HCEC 1CT (cell line): ENCODE results near the gene SERPINB12.

Experiments
- DNase-seq: peaks from one replicate; pipeline ENCODE4 v3.0.0-alpha.2; 2017

The SERPINB12 gene

GRCh38 chr18:63552581-63552980, 10.4 kb downstream of the SERPINB12 start:
- DNase-seq, result peak; percentile 9

- peak; percentile 94 for DNase-seq
Observed at GRCh38 chr18:63553081-63553480, 10.9 kb downstream of the SERPINB12 start.

DNA sequence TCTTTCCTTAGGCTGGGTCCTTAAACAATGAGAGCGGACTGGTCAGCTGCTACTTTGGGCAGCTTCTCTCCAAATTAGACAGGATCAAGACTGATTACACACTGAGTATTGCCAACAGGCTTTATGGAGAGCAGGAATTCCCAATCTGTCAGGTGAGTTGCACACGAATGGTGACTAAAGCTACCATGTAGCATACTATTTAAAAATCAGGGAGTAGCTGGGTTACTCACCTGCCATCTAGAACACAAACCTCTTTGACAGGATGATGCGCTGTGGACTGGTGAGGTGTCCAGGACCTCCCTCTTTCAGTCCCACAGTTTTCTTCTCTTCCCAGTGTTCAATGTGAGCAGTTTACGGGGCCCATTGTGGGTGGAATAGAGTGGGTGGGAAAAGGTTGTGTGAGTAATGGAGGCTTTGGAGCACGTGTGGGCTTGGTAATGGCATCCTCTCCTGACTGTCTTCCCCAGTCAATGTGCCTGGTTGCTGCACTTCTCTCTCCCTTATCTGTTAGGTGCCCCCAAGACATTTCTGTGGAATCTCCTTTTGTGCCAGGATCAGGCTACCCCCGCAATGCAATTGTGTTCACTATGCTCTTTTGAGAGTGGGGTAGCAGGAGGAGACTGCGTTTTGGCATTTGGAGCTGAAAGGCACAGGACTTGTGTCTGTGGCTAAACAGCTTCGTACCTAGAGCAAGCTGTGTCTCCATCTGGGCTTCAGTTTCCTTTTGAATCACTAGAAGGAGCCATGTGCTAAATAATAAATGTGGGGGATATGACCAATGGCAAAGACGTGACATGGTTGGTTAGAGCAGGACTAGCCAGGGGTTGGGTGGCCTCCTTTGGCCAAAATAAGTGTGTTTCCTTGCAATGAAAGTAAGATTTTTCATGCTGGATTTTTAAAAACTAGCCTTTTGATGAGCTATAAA, 17.7 kb downstream of the SERPINB12 start:
- no peak for DNase-seq

- no peak for DNase-seq
Observed at GRCh38 chr18:63562284-63562683, 20.1 kb downstream of the SERPINB12 start.

DNA sequence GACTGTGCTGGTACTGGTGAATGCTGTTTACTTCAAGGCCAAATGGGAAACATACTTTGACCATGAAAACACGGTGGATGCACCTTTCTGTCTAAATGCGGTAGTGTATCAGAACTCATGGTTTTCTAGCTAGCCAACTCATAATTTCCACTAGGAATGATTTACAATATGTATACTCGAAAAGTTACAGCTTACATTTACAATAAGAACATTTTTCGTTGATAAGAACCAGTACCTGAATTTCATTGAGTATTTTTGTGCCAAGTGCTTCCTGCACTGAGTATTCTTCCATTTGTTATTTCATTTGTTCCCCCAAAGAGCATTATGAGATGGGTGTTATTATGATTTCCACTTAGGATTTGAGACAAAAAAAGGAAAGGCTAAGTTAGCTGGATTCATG, 21.9 kb downstream of the SERPINB12 start:
- DNase-seq, result no peak

DNA sequence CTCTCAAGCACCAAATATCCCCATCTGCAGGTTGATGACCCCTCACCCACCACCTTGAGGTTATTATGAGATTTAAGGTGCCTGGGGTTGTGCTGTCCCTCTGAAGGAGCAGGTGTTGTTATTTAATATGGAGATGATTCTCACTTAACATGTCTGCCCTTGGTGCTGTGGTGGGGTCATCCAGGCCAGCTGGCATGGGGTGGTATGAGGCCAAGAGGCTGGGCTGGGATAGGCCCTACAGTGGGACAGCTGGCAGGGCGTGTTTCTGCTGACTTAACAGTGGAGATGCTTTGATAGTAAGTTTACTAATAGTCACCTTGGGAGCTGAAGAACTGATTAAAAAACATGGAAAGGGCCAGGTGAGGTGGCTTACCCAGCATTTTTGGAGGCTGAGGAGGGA, 22.4 kb downstream of the SERPINB12 start:
- no peak for DNase-seq

DNA sequence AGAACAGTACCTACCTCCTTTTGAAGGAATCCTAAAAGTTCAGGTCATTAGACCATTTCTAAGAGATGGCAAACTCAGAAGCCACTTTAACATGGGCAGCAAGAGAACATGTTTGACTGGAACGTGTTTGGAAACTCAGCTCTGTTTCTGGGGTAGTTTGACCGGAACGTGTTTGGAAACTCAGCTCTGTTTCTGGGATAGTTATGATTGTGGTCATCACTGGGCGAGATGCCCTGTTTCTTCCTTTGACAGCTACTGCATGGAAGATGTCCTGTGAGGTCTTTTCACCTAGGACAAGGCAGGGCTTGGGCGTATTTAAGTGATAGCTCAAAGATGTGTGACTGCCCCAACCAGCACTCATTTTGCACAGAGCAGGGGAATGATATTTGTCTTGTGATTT, 25.1 kb downstream of the SERPINB12 start:
- DNase-seq, result no peak

- DNase-seq, result no peak
Observed at GRCh38 chr18:63567825-63568224, 25.7 kb downstream of the SERPINB12 start.

DNA sequence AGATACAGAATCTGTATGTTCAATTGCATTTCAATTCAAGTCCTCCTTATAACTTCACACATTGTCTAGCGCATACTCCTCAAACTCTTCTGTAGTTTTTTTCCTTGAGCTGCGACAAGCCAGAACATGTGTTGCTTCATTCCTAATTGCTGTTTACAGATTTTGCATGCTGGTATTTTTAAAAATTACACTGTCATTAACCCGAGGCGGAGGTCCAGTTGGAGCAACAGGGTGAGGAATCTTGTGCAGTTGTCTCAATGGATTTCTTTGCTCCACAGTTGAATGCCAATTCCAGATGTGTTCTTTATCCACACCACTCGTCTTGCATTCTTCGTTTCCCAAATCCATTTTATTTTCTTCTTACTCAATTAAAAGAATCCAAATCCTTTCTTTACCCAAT, 28.6 kb downstream of the SERPINB12 start:
- no peak for DNase-seq

DNA sequence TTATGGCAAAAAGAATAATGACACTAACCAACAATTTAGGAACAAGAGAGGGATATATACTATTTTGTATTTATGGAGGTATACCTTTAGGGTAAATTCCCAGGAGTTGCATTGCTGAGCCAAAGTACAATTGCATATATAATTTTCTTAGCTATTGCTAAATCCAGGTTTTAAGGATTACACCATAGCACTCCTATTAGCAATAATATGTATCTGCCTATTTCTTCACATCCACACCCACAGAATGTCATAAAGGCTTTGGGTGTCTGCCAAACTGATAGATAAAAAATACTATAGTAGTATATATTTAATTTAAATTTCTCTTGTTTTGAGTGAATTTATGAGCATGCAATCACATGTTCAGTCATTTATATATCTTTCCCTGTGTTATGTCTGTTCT, 33.5 kb downstream of the SERPINB12 start:
- no peak for DNase-seq

GRCh38 chr18:63578357-63578958, 36.3 kb downstream of the SERPINB12 start:
- DNase-seq, result peak; percentile 33

- no peak for DNase-seq
Observed at GRCh38 chr18:63579616-63580015, 37.4 kb downstream of the SERPINB12 start.

DNA sequence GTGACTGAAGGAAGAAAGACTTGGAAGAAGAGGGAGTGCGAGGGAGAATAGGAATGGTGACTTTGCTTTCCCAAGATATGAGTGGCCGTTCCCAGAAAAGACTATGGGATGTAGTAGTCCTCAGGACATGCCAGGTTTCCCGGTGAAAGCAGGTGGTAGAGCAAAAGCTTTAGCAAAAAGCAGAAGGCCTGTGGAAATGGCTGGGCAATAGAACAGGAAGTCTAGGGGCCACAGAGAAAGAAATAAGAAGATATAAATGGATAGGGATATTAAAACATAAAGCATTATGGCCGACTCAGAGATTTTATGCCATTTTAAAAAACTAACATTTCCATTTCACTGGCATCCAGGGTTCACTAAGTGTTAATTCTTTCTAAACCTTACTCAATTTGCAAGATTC, 43.8 kb downstream of the SERPINB12 start:
- DNase-seq, result no peak

DNA sequence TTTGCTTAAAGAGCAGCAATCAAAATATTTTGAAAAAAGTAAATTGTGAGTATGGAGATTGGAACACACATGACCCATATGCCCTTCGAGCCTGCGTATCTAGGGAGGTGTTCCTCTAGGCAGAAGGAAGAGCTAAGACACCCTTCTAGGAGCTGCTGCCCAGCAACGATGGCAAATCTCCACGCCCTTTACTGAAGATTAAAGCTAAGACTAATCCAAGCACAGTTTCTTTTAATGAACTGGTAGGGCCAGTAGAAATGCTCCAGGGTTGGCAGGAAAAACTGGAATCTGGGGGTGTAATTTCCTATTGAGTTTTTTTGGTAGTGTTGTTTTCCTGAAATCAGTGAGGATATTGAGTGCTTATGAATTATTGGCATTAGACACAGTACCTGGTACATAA, 44.3 kb downstream of the SERPINB12 start:
- DNase-seq, result no peak

DNA sequence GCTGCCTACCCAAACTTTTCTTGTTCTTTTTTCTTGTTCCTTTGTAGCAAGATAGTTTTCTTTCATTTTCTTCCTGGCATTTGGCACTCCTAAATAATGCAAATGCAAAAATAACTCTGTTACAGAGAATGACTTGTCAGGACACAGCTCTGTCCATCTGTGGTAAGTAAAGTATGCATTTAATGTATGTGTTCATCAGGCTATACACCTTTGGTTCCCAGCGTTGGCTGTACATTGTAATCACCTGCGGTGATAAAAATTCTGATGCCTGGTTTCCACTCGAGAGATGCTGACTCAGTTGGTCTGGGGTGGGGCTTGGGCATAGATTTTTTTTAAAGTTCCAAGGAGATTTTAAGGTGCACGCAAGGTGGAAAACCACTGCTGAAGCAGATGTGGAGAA, 44.8 kb downstream of the SERPINB12 start, which contains the start of gene SERPINB13:
Gene SERPINB13, plus strand, starts transcription at position 378 of the 400 bp plus-strand sequence. CDS start 1,325 bp downstream, outside the sequence.
- no peak for DNase-seq

GRCh38 chr18:63588909-63589308, 46.7 kb downstream of the SERPINB12 start:
- peak; percentile 51 for DNase-seq

DNA sequence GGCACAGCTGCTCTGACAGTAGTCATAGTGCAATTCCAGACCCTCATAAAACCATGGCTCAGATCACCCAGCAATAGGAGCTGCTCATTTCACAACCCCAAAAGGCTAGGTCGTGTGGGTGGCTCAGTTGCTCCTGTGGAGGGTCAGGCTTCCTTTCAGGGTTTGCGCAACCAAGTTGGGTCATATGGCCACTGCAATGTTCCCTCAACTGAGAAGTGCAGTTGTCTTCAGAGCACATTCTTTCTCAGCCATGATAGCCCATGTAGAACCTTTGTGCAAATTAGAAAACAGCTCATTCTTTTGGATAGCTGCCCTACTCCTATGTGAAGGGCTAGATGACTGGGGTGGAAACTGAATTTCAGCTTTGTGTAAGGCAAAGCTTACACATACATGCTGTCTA, 48.2 kb downstream of the SERPINB12 start:
- peak; percentile 37 for DNase-seq

DNA sequence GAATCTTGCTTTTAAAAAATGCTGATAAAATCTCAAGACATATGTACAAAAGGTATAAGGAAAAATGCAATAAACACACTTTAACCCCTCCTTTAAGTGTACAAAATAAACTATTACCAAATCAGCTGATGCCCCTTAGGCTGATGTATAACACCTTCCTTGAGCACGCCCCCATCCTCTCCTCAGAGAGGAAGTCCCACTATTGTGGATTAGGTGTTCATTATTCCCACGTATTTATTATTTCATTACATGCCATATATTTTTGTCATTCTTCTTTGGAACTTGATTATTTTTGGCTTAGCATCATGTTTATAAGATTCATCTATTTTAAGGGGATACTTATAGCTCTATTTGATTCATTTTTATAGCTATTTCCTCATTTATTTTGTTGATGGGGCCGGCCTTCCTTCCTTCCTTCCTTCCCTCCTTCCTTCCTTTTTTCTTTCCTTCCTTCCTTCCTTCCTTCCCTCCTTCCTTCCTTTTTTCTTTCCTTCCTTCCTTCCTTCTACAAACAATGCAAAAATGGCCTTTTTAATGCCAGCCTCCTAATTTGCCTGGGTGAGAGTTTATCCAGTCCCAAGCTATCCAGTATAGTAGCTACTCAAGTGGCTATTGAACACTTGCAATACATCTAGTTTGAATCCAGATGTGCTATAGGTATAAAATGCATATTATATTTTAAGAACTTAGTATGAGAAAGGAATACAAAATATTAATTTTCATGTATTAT, 49.0 kb downstream of the SERPINB12 start:
- DNase-seq, result no peak

DNA sequence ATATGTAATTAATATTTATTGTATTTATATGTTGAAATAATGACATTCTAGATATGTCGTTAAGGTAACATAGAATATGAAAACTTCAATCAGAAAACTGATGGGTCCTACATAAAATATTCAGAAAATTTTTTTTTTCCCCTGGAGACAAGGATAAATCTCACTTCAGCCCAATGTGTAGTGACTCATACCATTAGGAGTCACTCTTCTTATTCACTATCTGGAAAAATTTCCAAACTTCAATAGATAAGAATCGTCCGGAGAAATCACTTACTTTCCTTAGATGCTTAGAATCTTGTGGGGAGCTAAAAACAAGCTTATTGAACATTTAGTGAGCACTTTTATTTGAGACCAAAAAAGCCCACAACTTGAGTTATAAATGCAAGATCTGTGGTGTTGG, 49.6 kb downstream of the SERPINB12 start:
- no peak for DNase-seq

DNA sequence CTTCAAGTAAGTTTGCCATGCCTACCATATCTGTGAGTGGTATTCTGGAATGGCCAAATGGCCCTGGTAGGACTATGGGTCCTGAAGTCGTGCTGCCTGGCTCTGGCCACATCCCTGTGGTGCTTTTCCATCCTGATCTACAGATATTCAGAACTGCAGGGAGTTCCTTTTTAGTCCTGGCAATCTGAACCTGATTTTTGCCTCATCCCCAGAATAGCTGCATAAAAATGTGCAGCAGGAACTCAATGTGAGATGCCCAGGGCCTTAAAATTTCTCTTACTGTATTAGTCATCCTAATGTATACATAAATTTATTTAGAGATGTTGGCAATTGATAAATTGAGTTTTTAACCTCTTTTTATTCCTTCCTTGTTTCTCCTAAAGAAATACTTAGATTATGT, 50.3 kb downstream of the SERPINB12 start:
- no peak for DNase-seq

- DNase-seq, result no peak
Observed at GRCh38 chr18:63596964-63597363, 54.8 kb downstream of the SERPINB12 start.

GRCh38 chr18:63603355-63603754, 61.2 kb downstream of the SERPINB12 start:
- no peak for DNase-seq

- DNase-seq, result peak; percentile 67
Observed at GRCh38 chr18:63603772-63604171, 61.6 kb downstream of the SERPINB12 start.
